Endothelial cell (in vitro differentiated cells): Measurements from ENCODE around the gene TMEM51. TPM values are rescaled to one million over a fixed set of nuclear protein-coding genes. Genes with fewer than 3 reads are reported as not detected.

Experiments
- DNase-seq: peaks from one replicate; pipeline ENCODE4 v3.0.0; 2021; ENCODE audit warnings: low spot score
- H3K27ac Mint-ChIP-seq: one replicate; pipeline ENCODE4 v1.8.0; 2021; ENCODE audit warnings: mixed read lengths, inconsistent platforms; ENCODE audit not compliant: unreplicated experiment
- H3K27me3 Mint-ChIP-seq: one replicate; pipeline ENCODE4 v1.8.0; 2021; ENCODE audit warnings: mild to moderate bottlenecking, moderate library complexity, mixed read lengths, inconsistent platforms; ENCODE audit not compliant: unreplicated experiment
- H3K36me3 Mint-ChIP-seq: one replicate; pipeline ENCODE4 v1.8.0; 2021; ENCODE audit warnings: mild to moderate bottlenecking, low read depth, mixed read lengths, inconsistent platforms; ENCODE audit not compliant: unreplicated experiment
- H3K4me1 Mint-ChIP-seq: one replicate; pipeline ENCODE4 v1.8.0; 2021; ENCODE audit warnings: mild to moderate bottlenecking, mixed read lengths, inconsistent platforms; ENCODE audit not compliant: unreplicated experiment
- H3K4me3 Mint-ChIP-seq: one replicate; pipeline ENCODE4 v1.8.0; 2021; ENCODE audit warnings: mild to moderate bottlenecking, mixed read lengths, inconsistent platforms; ENCODE audit not compliant: unreplicated experiment
- H3K9me3 Mint-ChIP-seq: one replicate; pipeline ENCODE4 v1.8.0; 2021; ENCODE audit warnings: mixed read lengths, inconsistent platforms; ENCODE audit not compliant: unreplicated experiment
- CTCF ChIP-seq: fragments of 200-600 bp; sonication (generic); IDR thresholded peaks from one replicate; pipeline ENCODE4 v1.5.0; 2021; ENCODE audit warnings: antibody characterized with exemption; ENCODE audit not compliant: unreplicated experiment
- total RNA-seq: library from RNA; stranded (reverse); fragmentation: NEBNext Ultra II Directional; extraction: Animal tissue kit (Norgen Biotek cat#: 25700); gene quantifications from one replicate; pipeline ENCODE4 v1.2.1, GENCODE V29; 2021; ENCODE audit not compliant: unreplicated experiment

TMEM51 gene
- total RNA-seq, 1 donor from 2014 or later, result 23.5 TPM

- no peak overlapping the region for H3K27ac Mint-ChIP-seq
- H3K9me3 Mint-ChIP-seq, result no peaks in the 10 kb centered on the region
- H3K4me1 Mint-ChIP-seq, result peaks cover 23% of the 10 kb centered on the region
- TF ChIP-seq CTCF, result no peak
- H3K4me3 Mint-ChIP-seq, result no peak overlapping the region
- peaks cover 30% of the 10 kb centered on the region for H3K36me3 Mint-ChIP-seq
- H3K27me3 Mint-ChIP-seq, result peaks cover 5% of the 10 kb centered on the region
- no peak for DNase-seq
Observed at GRCh38 chr1:15214527-15214926, 61.0 kb downstream of the TMEM51 start.

- H3K27me3 Mint-ChIP-seq, result peaks cover 6% of the 10 kb centered on the region
- no peak for TF ChIP-seq CTCF
- no peak overlapping the region for H3K27ac Mint-ChIP-seq
- H3K9me3 Mint-ChIP-seq, result no peaks in the 10 kb centered on the region
- H3K36me3 Mint-ChIP-seq, result peaks cover 36% of the 10 kb centered on the region
- DNase-seq, result no peak
- H3K4me1 Mint-ChIP-seq, result peaks cover 17% of the 10 kb centered on the region
- no peak overlapping the region for H3K4me3 Mint-ChIP-seq
Observed at GRCh38 chr1:15215116-15215515, 61.6 kb downstream of the TMEM51 start.

- no peak overlapping the region for H3K4me3 Mint-ChIP-seq
- H3K9me3 Mint-ChIP-seq, result no peaks in the 10 kb centered on the region
- peaks cover 8% of the 10 kb centered on the region for H3K4me1 Mint-ChIP-seq
- DNase-seq, result no peak
- peaks cover 6% of the 10 kb centered on the region for H3K27me3 Mint-ChIP-seq
- peaks cover 47% of the 10 kb centered on the region for H3K36me3 Mint-ChIP-seq
- peak overlapping the region; percentile 74 for H3K27ac Mint-ChIP-seq
- TF ChIP-seq CTCF, result no peak
Observed at GRCh38 chr1:15217654-15218053, 64.1 kb downstream of the TMEM51 start.

- H3K27ac Mint-ChIP-seq, result peak overlapping the region; percentile 74
- DNase-seq, result no peak
- H3K27me3 Mint-ChIP-seq, result peaks cover 6% of the 10 kb centered on the region
- peaks cover 45% of the 10 kb centered on the region for H3K36me3 Mint-ChIP-seq
- TF ChIP-seq CTCF, result no peak
- H3K9me3 Mint-ChIP-seq, result no peaks in the 10 kb centered on the region
- H3K4me1 Mint-ChIP-seq, result no peaks in the 10 kb centered on the region
- H3K4me3 Mint-ChIP-seq, result peak overlapping the region; percentile 59
Observed at GRCh38 chr1:15218287-15219279, 65.0 kb downstream of the TMEM51 start.
